IMR-90 (cell line): ENCODE results near the gene LYSMD2.

Experiments used
- FOS ChIP-seq: fragments of 150-350 bp; IDR thresholded peaks from 2 replicates; pipeline ENCODE4 v1.6.1; 2016; ENCODE audit warnings: low read depth, low read length
- TF ChIP-seq, protein P1 (sequence below): conservative IDR thresholded peaks from 2 replicates; pipeline ENCODE4 v1.5.1; 2012; ENCODE audit warnings: mild to moderate bottlenecking, low read depth, low read length, improper control_type of control experiment

- TF ChIP-seq, protein P1, sequence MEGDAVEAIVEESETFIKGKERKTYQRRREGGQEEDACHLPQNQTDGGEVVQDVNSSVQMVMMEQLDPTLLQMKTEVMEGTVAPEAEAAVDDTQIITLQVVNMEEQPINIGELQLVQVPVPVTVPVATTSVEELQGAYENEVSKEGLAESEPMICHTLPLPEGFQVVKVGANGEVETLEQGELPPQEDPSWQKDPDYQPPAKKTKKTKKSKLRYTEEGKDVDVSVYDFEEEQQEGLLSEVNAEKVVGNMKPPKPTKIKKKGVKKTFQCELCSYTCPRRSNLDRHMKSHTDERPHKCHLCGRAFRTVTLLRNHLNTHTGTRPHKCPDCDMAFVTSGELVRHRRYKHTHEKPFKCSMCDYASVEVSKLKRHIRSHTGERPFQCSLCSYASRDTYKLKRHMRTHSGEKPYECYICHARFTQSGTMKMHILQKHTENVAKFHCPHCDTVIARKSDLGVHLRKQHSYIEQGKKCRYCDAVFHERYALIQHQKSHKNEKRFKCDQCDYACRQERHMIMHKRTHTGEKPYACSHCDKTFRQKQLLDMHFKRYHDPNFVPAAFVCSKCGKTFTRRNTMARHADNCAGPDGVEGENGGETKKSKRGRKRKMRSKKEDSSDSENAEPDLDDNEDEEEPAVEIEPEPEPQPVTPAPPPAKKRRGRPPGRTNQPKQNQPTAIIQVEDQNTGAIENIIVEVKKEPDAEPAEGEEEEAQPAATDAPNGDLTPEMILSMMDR: 0 out of 2 replicates have a peak, but pooled peaks have one; percentile 7
- TF ChIP-seq FOS: no peak
These were observed 22.2 kb upstream of the LYSMD2 start for GRCh38 chr15:51759557-51760070.
